HepG2 (cell line): ENCODE results near the gene MPIG6B. TPM values are rescaled to one million over a fixed set of nuclear protein-coding genes. Genes with fewer than 3 reads are reported as not detected.

Experiments
- DRAP1 ChIP-seq: IDR thresholded peaks from 2 replicates; pipeline ENCODE4 v1.6.1; 2016; ENCODE audit warnings: missing genetic modification reagents, missing compliant biosample characterization
- GLI4 ChIP-seq: sonication (generic); formaldehyde crosslinking; IDR thresholded peaks from 2 replicates; pipeline ENCODE4 v1.5.1; 2020; ENCODE audit warnings: missing genetic modification reagents, mild to moderate bottlenecking, moderate library complexity, borderline replicate concordance
- HNF1B ChIP-seq: sonication (generic); formaldehyde crosslinking; IDR thresholded peaks from 2 replicates; pipeline ENCODE4 v1.5.1; 2020; ENCODE audit warnings: mild to moderate bottlenecking, moderate library complexity, missing genetic modification reagents
- HOMEZ ChIP-seq: IDR thresholded peaks from 2 replicates; pipeline ENCODE4 v1.6.1; 2016; ENCODE audit warnings: low read depth
- NR2F1 ChIP-seq, 2 experiments: fragments of 450-650 bp in 1 of 2; formaldehyde crosslinking in 1 of 2; IDR thresholded peaks; 2 replicates each; pipeline versions ENCODE4 v1.5.0 to v1.6.1; 2016 to 2020; ENCODE audit warnings: mild to moderate bottlenecking in 1 of 2, missing compliant biosample characterization in 1 of 2, missing genetic modification reagents in 1 of 2, moderate library complexity in 1 of 2
- RXRB ChIP-seq: IDR thresholded peaks from 2 replicates; pipeline ENCODE4 v1.6.1; 2016; ENCODE audit warnings: borderline replicate concordance, missing genetic modification reagents, missing compliant biosample characterization
- TGIF2 ChIP-seq: IDR thresholded peaks from 2 replicates; pipeline ENCODE4 v1.6.1; 2016; ENCODE audit warnings: control low read depth, missing compliant biosample characterization
- THAP8 ChIP-seq: sonication (generic); formaldehyde crosslinking; IDR thresholded peaks from 2 replicates; pipeline ENCODE4 v1.5.1; 2020; ENCODE audit warnings: missing genetic modification reagents, mild to moderate bottlenecking, borderline replicate concordance
- ZBTB10 ChIP-seq: sonication (generic); formaldehyde crosslinking; IDR thresholded peaks from 2 replicates; pipeline ENCODE4 v1.4.0; 2020; ENCODE audit warnings: missing genetic modification reagents, borderline replicate concordance
- ZBTB26 ChIP-seq: IDR thresholded peaks from 2 replicates; pipeline ENCODE4 v1.6.1; 2016; ENCODE audit warnings: missing compliant biosample characterization, missing genetic modification reagents, borderline replicate concordance
- ZBTB37 ChIP-seq: sonication (generic); formaldehyde crosslinking; IDR thresholded peaks from 2 replicates; pipeline ENCODE4 v1.4.0; 2020; ENCODE audit warnings: mild to moderate bottlenecking, missing genetic modification reagents
- ZMYM2 ChIP-seq: sonication (generic); formaldehyde crosslinking; IDR thresholded peaks from 2 replicates; pipeline ENCODE4 v1.8.0; 2022; ENCODE audit warnings: mild to moderate bottlenecking, missing genetic modification reagents
- ZNF180 ChIP-seq: sonication (generic); formaldehyde crosslinking; IDR thresholded peaks from 2 replicates; pipeline ENCODE4 v1.4.0; 2020; ENCODE audit warnings: low read depth, missing genetic modification reagents, borderline replicate concordance
- ZNF3 ChIP-seq: IDR thresholded peaks from 2 replicates; pipeline ENCODE4 v1.7.0; 2017; ENCODE audit warnings: inconsistent platforms
- ZNF577 ChIP-seq: sonication (generic); formaldehyde crosslinking; IDR thresholded peaks from 2 replicates; pipeline ENCODE4 v1.4.0; 2020; ENCODE audit warnings: mild to moderate bottlenecking, low read depth, missing genetic modification reagents, borderline replicate concordance
- ZNF780A ChIP-seq: sonication (generic); formaldehyde crosslinking; IDR thresholded peaks from 2 replicates; pipeline ENCODE4 v1.8.0; 2022; ENCODE audit warnings: mild to moderate bottlenecking, missing genetic modification reagents, moderate library complexity
- ZNF788 ChIP-seq: sonication (generic); formaldehyde crosslinking; IDR thresholded peaks from 2 replicates; pipeline ENCODE4 v1.5.0; 2020; ENCODE audit warnings: mild to moderate bottlenecking, missing genetic modification reagents, borderline replicate concordance
- polyA plus RNA-seq, 8 experiments: library from polyadenylated mRNA; depleted of rRNA in 3 of 8; stranded (reverse) in 7 of 8; unstranded in 1 of 8; fragments of >200 nt; fragmentation: Illumina TruSeq in 4 of 8; extraction: Trizol in 4 of 8; gene quantifications; 2 replicates each; pipeline versions ENCODE4 v1.2.1 to v1.2.3, GENCODE V29; 2011 to 2016; ENCODE audit warnings: low read depth in 4 of 8, missing spikeins in 1 of 8, mixed read lengths in 1 of 8; ENCODE audit not compliant: insufficient read depth in 1 of 8
- total RNA-seq, 5 experiments: library from RNA; depleted of rRNA; stranded (reverse); fragments of >200 nt; fragmentation: Illumina TruSeq; extraction: Trizol; gene quantifications; 2 replicates each; pipeline ENCODE4 v1.2.3, GENCODE V29; 2016; ENCODE audit warnings: low read depth in 1 of 5

MPIG6B gene
- total and polyA plus RNA-seq, 2 of the 13 experiments (the other 11 are each of a cell fraction or from before 2014, with no cell fraction given) = not detected

- TF ChIP-seq DRAP1 (CRISPR knock-in tag) (peak; percentile 84; the same call in 1 of the 2 replicates), ZNF180 (CRISPR knock-in tag) (no peak), ZBTB26 (no peak), ZMYM2 (CRISPR knock-in tag) (no peak), ZNF788 (CRISPR knock-in tag) (peak; percentile 57; the same call in 1 of the 2 replicates), ZNF780A (CRISPR knock-in tag) (no peak), ZNF3 (peak; percentile 70; the same call in 1 of the 2 replicates), GLI4 (no peak), HNF1B (CRISPR knock-in tag) (peak; percentile 72), HOMEZ (CRISPR knock-in tag) (no peak), TGIF2 (CRISPR knock-in tag) (peak; percentile 92), RXRB (CRISPR knock-in tag) (peak; percentile 96), THAP8 (CRISPR knock-in tag) (no peak), ZBTB37 (CRISPR knock-in tag) (no peak), ZNF577 (CRISPR knock-in tag) (no peak), ZBTB10 (CRISPR knock-in tag) (peak; percentile 87), NR2F1 (CRISPR knock-in tag; IDR thresholded peaks at IDR 0.05) (0 out of 4 replicates have a peak, but pooled peaks of 1 of the 2 experiments have one; percentile 14)
Observed at GRCh38 chr6:31737315-31737990, 14.3 kb downstream of the MPIG6B start (continued).
